H1 (cell line): ENCODE measurements around the gene STT3B. TPM values are rescaled to one million over a fixed set of nuclear protein-coding genes. Genes with fewer than 3 reads are reported as not detected.

ENCODE experiments used
- CTCF ChIA-PET: fragments of 300-600 bp; sonication (Branson Sonifier 250); formaldehyde crosslinking; loops from one replicate; lab custom pipeline; 2021; ENCODE audit not compliant: partially characterized antibody; lab: Charles Lee
- POLR2A ChIA-PET: fragments of 300-600 bp; sonication (Branson Sonifier 250); formaldehyde crosslinking; loops from one replicate; lab custom pipeline; 2021; ENCODE audit warnings: inconsistent platforms; ENCODE audit not compliant: partially characterized antibody; lab: Charles Lee
- DNase-seq, 2 experiments: peaks; one replicate each; pipeline versions ENCODE4 v3.0.0 to v3.0.0-alpha.2; 2010 to 2022; ENCODE audit warnings: low spot score in 2 of 2, low read depth in 1 of 2, mixed read lengths in 1 of 2
- FAIRE-seq: peaks from 2 replicates; lab custom pipeline; 2011; peaks lifted over from hg19 to GRCh38; lab: Jason Lieb, UNC
- H2AFZ ChIP-seq: 2 replicates; pipeline ENCODE4 v1.8.1; 2012; ENCODE audit warnings: low read length, inconsistent platforms
- H2AK5ac ChIP-seq: 2 replicates; pipeline ENCODE4 v1.6.1; 2013; ENCODE audit warnings: low read depth, low read length
- H2BK120ac ChIP-seq: replicated peaks from 2 replicates; pipeline ENCODE3; 2013; ENCODE audit warnings: low read depth, low read length, inconsistent platforms
- H2BK12ac ChIP-seq: 2 replicates; pipeline ENCODE4 v1.6.1; 2013; ENCODE audit warnings: low read depth, low read length
- H2BK15ac ChIP-seq: 2 replicates; pipeline ENCODE4 v1.6.1; 2013; ENCODE audit warnings: low read length
- H2BK20ac ChIP-seq: 2 replicates; pipeline ENCODE4 v1.6.1; 2013; ENCODE audit warnings: low read length
- H2BK5ac ChIP-seq: 2 replicates; pipeline ENCODE4 v1.6.1; 2013; ENCODE audit warnings: low read depth, low read length
- H3K14ac ChIP-seq: 2 replicates; pipeline ENCODE4 v1.6.1; 2013; ENCODE audit warnings: inconsistent platforms; ENCODE audit not compliant: insufficient read length
- H3K18ac ChIP-seq: 2 replicates; pipeline ENCODE4 v1.6.1; 2013; ENCODE audit warnings: low read length; ENCODE audit errors: extremely low read depth
- H3K23ac ChIP-seq: 2 replicates; pipeline ENCODE4 v1.6.1; 2013; ENCODE audit warnings: inconsistent platforms; ENCODE audit not compliant: insufficient read length
- H3K23me2 ChIP-seq: 2 replicates; pipeline ENCODE4 v1.6.1; 2013; ENCODE audit warnings: low read depth, low read length
- H3K27ac ChIP-seq: 2 replicates; pipeline ENCODE4 v1.6.1; 2011; ENCODE audit warnings: low read depth, low read length, inconsistent platforms
- H3K27me3 ChIP-seq, 4 experiments: replicated peaks in 1 of 4; 1 replicate in 1 of 4; 2 replicates in 3 of 4; pipeline versions ENCODE4 v1.6.1 to v1.8.1; 2011 to 2013; ENCODE audit warnings: low read length in 3 of 4, mild to moderate bottlenecking in 3 of 4, inconsistent platforms in 2 of 4, mixed read lengths in 2 of 4, moderate library complexity in 1 of 4; ENCODE audit not compliant: control insufficient read depth in 3 of 4, insufficient read depth in 3 of 4; ENCODE audit errors: extremely low read depth in 1 of 4
- H3K36me3 ChIP-seq, 4 experiments: 2 replicates each; pipeline versions ENCODE4 v1.6.1 to v1.8.1; 2011 to 2013; ENCODE audit warnings: mild to moderate bottlenecking in 4 of 4, low read length in 3 of 4, moderate library complexity in 2 of 4, control low read depth in 1 of 4, inconsistent platforms in 1 of 4; ENCODE audit not compliant: insufficient read depth in 4 of 4, control insufficient read depth in 2 of 4
- H3K4ac ChIP-seq: replicated peaks from 2 replicates; pipeline ENCODE3; 2013; ENCODE audit warnings: low read length, low read depth, mixed read lengths, inconsistent platforms; ENCODE audit not compliant: insufficient read length
- H3K4me1 ChIP-seq, 4 experiments: replicated peaks in 1 of 4; 1 replicate in 1 of 4; 2 replicates in 3 of 4; pipeline versions ENCODE4 v1.6.1 to v1.8.1; 2011 to 2013; ENCODE audit warnings: low read length in 3 of 4, inconsistent platforms in 2 of 4, mixed read lengths in 1 of 4; ENCODE audit not compliant: insufficient read depth in 4 of 4, control insufficient read depth in 3 of 4
- H3K4me2 ChIP-seq, 2 experiments: 2 replicates each; pipeline versions ENCODE4 v1.6.1 to v1.8.1; 2011 to 2013; ENCODE audit warnings: low read depth in 2 of 2, low read length in 2 of 2, control low read depth in 1 of 2, inconsistent platforms in 1 of 2, mild to moderate bottlenecking in 1 of 2; ENCODE audit not compliant: insufficient read depth in 1 of 2
- H3K4me3 ChIP-seq, 4 experiments: fragments of 200-600, 300-600 bp in 1 of 4; sonication (generic), shearing (Covaris generic), sonication (Bioruptor Twin) in 1 of 4; 2 replicates each; pipeline versions ENCODE4 v1.5.1 to v1.8.1; 2011 to 2016; ENCODE audit warnings: low read length in 4 of 4, low read depth in 3 of 4, control low read depth in 2 of 4, inconsistent platforms in 2 of 4, mild to moderate bottlenecking in 2 of 4, mixed read lengths in 1 of 4, moderate library complexity in 1 of 4; ENCODE audit not compliant: insufficient read depth in 2 of 4; ENCODE audit errors: extremely low read depth in 1 of 4
- H3K56ac ChIP-seq: replicated peaks from 2 replicates; pipeline ENCODE3; 2013; ENCODE audit warnings: low read depth, mild to moderate bottlenecking, mixed read lengths, low read length, inconsistent platforms; ENCODE audit not compliant: insufficient read length
- H3K79me1 ChIP-seq: 2 replicates; pipeline ENCODE4 v1.6.1; 2013; ENCODE audit warnings: low read depth, low read length, control low read depth
- H3K79me2 ChIP-seq, 2 experiments: 2 replicates each; pipeline versions ENCODE4 v1.6.1 to v1.8.1; 2012 to 2013; ENCODE audit warnings: low read length in 2 of 2, mild to moderate bottlenecking in 2 of 2, inconsistent platforms in 1 of 2; ENCODE audit not compliant: insufficient read depth in 2 of 2, control insufficient read depth in 1 of 2
- H3K9ac ChIP-seq, 4 experiments: replicated peaks in 1 of 4; 1 replicate in 1 of 4; 2 replicates in 3 of 4; pipeline versions ENCODE4 v1.6.1 to v1.8.1; 2011 to 2013; ENCODE audit warnings: low read depth in 3 of 4, low read length in 3 of 4, control low read depth in 2 of 4, mild to moderate bottlenecking in 2 of 4, moderate library complexity in 2 of 4, inconsistent platforms in 1 of 4; ENCODE audit errors: extremely low read depth in 1 of 4
- H3K9me3 ChIP-seq, 2 experiments: 2 replicates each; pipeline versions ENCODE4 v1.6.1 to v1.8.1; 2012 to 2013; ENCODE audit warnings: mild to moderate bottlenecking in 2 of 2, moderate library complexity in 2 of 2, control low read depth in 1 of 2, inconsistent platforms in 1 of 2, low read depth in 1 of 2, low read length in 1 of 2, mixed read lengths in 1 of 2; ENCODE audit not compliant: insufficient read depth in 2 of 2
- H4K20me1 ChIP-seq, 2 experiments: replicated peaks in 1 of 2; 2 replicates each; pipeline versions ENCODE3 to v1.8.1; 2011 to 2013; ENCODE audit warnings: inconsistent platforms in 2 of 2, low read length in 2 of 2, mild to moderate bottlenecking in 1 of 2; ENCODE audit not compliant: insufficient read depth in 2 of 2, control insufficient read depth in 1 of 2
- H4K5ac ChIP-seq: 2 replicates; pipeline ENCODE4 v1.6.1; 2013; ENCODE audit warnings: low read length, low read depth, mixed read lengths, inconsistent platforms; ENCODE audit not compliant: insufficient read length
- H4K8ac ChIP-seq: 2 replicates; pipeline ENCODE4 v1.8.0; 2013; ENCODE audit warnings: mild to moderate bottlenecking, moderate library complexity, low read length, inconsistent platforms; ENCODE audit not compliant: insufficient read depth; ENCODE audit errors: extremely low read depth
- H4K91ac ChIP-seq: replicated peaks from 2 replicates; pipeline ENCODE3; 2013; ENCODE audit warnings: low read length, mixed read lengths, inconsistent platforms; ENCODE audit not compliant: insufficient read length
- BACH1 ChIP-seq: IDR thresholded peaks from 2 replicates; pipeline ENCODE4 v1.6.1; 2012; ENCODE audit warnings: low read length, improper control_type of control experiment
- CBX5 ChIP-seq: fragments of 300-800, 300-1000 bp; sonication (generic); IDR thresholded peaks from 2 replicates; pipeline ENCODE4 v1.7.1; 2016; ENCODE audit warnings: antibody characterized with exemption, low read length, low read depth
- CEBPB ChIP-seq: IDR thresholded peaks from 2 replicates; pipeline ENCODE4 v1.6.1; 2012; ENCODE audit warnings: low read depth, low read length
- GABPA ChIP-seq: IDR thresholded peaks from 2 replicates; pipeline ENCODE4 v1.6.1; 2011; ENCODE audit warnings: mild to moderate bottlenecking, low read length, moderate library complexity, borderline replicate concordance; ENCODE audit not compliant: insufficient read depth
- JUND ChIP-seq: IDR thresholded peaks from 2 replicates; pipeline ENCODE4 v1.6.1; 2011; ENCODE audit warnings: mild to moderate bottlenecking, improper control_type of control experiment, low read length
- MAFK ChIP-seq: IDR thresholded peaks from 2 replicates; pipeline ENCODE4 v1.6.1; 2012; ENCODE audit warnings: low read depth, mild to moderate bottlenecking, improper control_type of control experiment, low read length
- PHF8 ChIP-seq: fragments of 200-600 bp; sonication (generic); conservative IDR thresholded peaks from 2 replicates; pipeline ENCODE4 v1.7.1; 2012; ENCODE audit warnings: low read depth, mild to moderate bottlenecking, inconsistent platforms, low read length, moderate library complexity
- RNF2 ChIP-seq: fragments of 200-900, 300-1000 bp; sonication (generic); IDR thresholded peaks from 2 replicates; pipeline ENCODE4 v1.7.1; 2016; ENCODE audit warnings: borderline replicate concordance, low read depth, mild to moderate bottlenecking, antibody characterized with exemption, low read length; ENCODE audit not compliant: poor library complexity, severe bottlenecking; ENCODE audit errors: missing control alignments
- SP2 ChIP-seq: IDR thresholded peaks from 2 replicates; pipeline ENCODE4 v1.6.1; 2012; ENCODE audit warnings: mild to moderate bottlenecking, low read length, inconsistent platforms
- SRF ChIP-seq: IDR thresholded peaks from 2 replicates; pipeline ENCODE4 v1.6.1; 2011; ENCODE audit warnings: mild to moderate bottlenecking, low read depth, low read length, moderate library complexity
- USF2 ChIP-seq: IDR thresholded peaks from 2 replicates; pipeline ENCODE4 v1.6.1; 2011; ENCODE audit warnings: low read length, improper control_type of control experiment
- WGBS, 2 experiments: shearing (Covaris generic) in 1 of 2; methylation state at CpG; one replicate each; pipeline versions ENCODE4 v1.1.6 to v1.1.7; 2013 to 2015; ENCODE audit warnings: low lambda C conversion rate in 2 of 2, mixed read lengths in 2 of 2, inconsistent platforms in 1 of 2, low coverage in 1 of 2, missing lambda C conversion rate in 1 of 2; ENCODE audit not compliant: insufficient replicate concordance in 2 of 2, insufficient coverage in 1 of 2, insufficient read length in 1 of 2; ENCODE audit errors: extremely low coverage in 1 of 2, missing lambda C conversion rate in 1 of 2; 5-methylcytosine and 5-hydroxymethylcytosine counted together
- polyA plus RNA-seq, 7 experiments: library from polyadenylated mRNA; depleted of rRNA in 3 of 7; stranded (reverse) in 5 of 7; unstranded in 2 of 7; fragments of >200 nt in 5 of 7; fragments of 200-250 nt in 2 of 7; gene quantifications; 1 replicate in 5 of 7; 2 replicates in 1 of 7; 4 replicates in 1 of 7; pipeline versions ENCODE4 v1.2.1 to v1.2.3, GENCODE V29; 2011 to 2013; ENCODE audit warnings: missing spikeins in 2 of 7, mixed read lengths in 2 of 7
- total RNA-seq: library from RNA; stranded (reverse); fragmentation: NEBNext Ultra II Directional; extraction: Animal tissue kit (Norgen Biotek cat#: 25700); gene quantifications from 2 replicates; pipeline ENCODE4 v1.2.1, GENCODE V29; 2021

The STT3B gene
- total and polyA plus RNA-seq, 2 of the 8 experiments (the other 6 are each of a cell fraction or from before 2014, with no cell fraction given): 43.5 to 134 TPM

- Histone ChIP-seq H3K27me3 (peaks cover 0 to 1% (median 0%) of the 10 kb centered on the region in 4 experiments; a peak in 1 of 7 replicates), H2BK120ac (no peak overlapping the region), H4K5ac (no peak overlapping the region), H2BK12ac (no peak overlapping the region), H3K4me2 (no peak overlapping the region), H3K9me3 (peaks cover 2 to 7% of the 10 kb centered on the region in 2 experiments; a peak in 3 of 4 replicates), H3K14ac (no peak overlapping the region), H2BK5ac (no peak overlapping the region), H3K18ac (no peak overlapping the region), H3K4me1 (no peaks in the 10 kb centered on the region), H2AK5ac (no peak overlapping the region), H3K79me2 (no peaks in the 10 kb centered on the region), H3K56ac (no peak overlapping the region), H3K36me3 (no peaks in the 10 kb centered on the region), H4K91ac (no peak overlapping the region), H3K23ac (no peak overlapping the region), H2BK20ac (no peak overlapping the region), H3K23me2 (no peaks in the 10 kb centered on the region), H3K27ac (no peak overlapping the region), H2BK15ac (no peak overlapping the region), H4K8ac (no peak overlapping the region), H3K9ac (no peak overlapping the region), H3K4ac (no peak overlapping the region), H3K79me1 (no peaks in the 10 kb centered on the region), H2AFZ (no peak overlapping the region), H3K4me3 (no peak overlapping the region), H4K20me1 (no peaks in the 10 kb centered on the region)
- CTCF ChIA-PET: no interaction called here
- TF ChIP-seq SRF (no peak), MAFK (no peak), JUND (no peak), SP2 (no peak), USF2 (no peak), BACH1 (no peak), PHF8 (no peak), CBX5 (no peak), CEBPB (no peak), RNF2 (no peak), GABPA (no peak)
- WGBS, 2 experiments: 88% methylated on average over 3 of the region's 3 CpGs; no CpG with 5 or more reads in 1 of the 2 experiments
- POLR2A ChIA-PET: interaction anchor here (0.6 kb wide), 1 partner anchor 410 kb away, joined by 3 read pairs; no protein-coding TSS in a partner anchor
- FAIRE-seq: no peak
- no peak for DNase-seq
Observed at GRCh38 chr3:31488475-31489017, 44.2 kb upstream of the STT3B start.
